Mesendoderm (in vitro differentiated cells): ENCODE measurements around the gene PP2D1.

Source experiments
- DNase-seq: peaks from one replicate; pipeline ENCODE4 v3.0.0; 2013
- H2AK5ac ChIP-seq: 2 replicates; pipeline ENCODE4 v1.6.1; 2013; ENCODE audit warnings: low read length, inconsistent platforms
- H2BK120ac ChIP-seq: 2 replicates; pipeline ENCODE4 v1.6.1; 2013; ENCODE audit warnings: low read depth, mild to moderate bottlenecking, low read length, moderate library complexity, mixed read lengths
- H2BK15ac ChIP-seq: replicated peaks from 2 replicates; pipeline ENCODE4 v1.6.1; 2013; ENCODE audit warnings: low read depth, mild to moderate bottlenecking, moderate library complexity
- H2BK5ac ChIP-seq: 2 replicates; pipeline ENCODE4 v1.6.1; 2013; ENCODE audit warnings: low read length, inconsistent platforms
- H3K18ac ChIP-seq: 2 replicates; pipeline ENCODE4 v1.6.1; 2013; ENCODE audit warnings: mild to moderate bottlenecking, low read length, mixed read lengths
- H3K23ac ChIP-seq: one replicate; pipeline ENCODE4 v1.6.1; 2013; ENCODE audit warnings: low read length
- H3K27ac ChIP-seq: 2 replicates; pipeline ENCODE4 v1.5.1; 2013; ENCODE audit warnings: low read depth, mild to moderate bottlenecking, inconsistent platforms, low read length, moderate library complexity
- H3K27me3 ChIP-seq: 2 replicates; pipeline ENCODE4 v1.6.1; 2013; ENCODE audit warnings: low read length, control low read depth, mild to moderate bottlenecking, inconsistent platforms; ENCODE audit not compliant: insufficient read depth, poor library complexity
- H3K36me3 ChIP-seq: 2 replicates; pipeline ENCODE4 v1.6.1; 2013; ENCODE audit warnings: low read length, inconsistent platforms; ENCODE audit not compliant: control insufficient read depth, insufficient read depth
- H3K4ac ChIP-seq: one replicate; pipeline ENCODE4 v1.6.1; 2013; ENCODE audit warnings: low read depth, mild to moderate bottlenecking, low read length, moderate library complexity
- H3K4me1 ChIP-seq: 2 replicates; pipeline ENCODE4 v1.6.1; 2013; ENCODE audit warnings: low read depth, low read length, inconsistent platforms; ENCODE audit not compliant: control insufficient read depth
- H3K4me2 ChIP-seq: 2 replicates; pipeline ENCODE4 v1.6.1; 2013; ENCODE audit warnings: low read length
- H3K4me3 ChIP-seq: 2 replicates; pipeline ENCODE4 v1.5.1; 2013; ENCODE audit warnings: mild to moderate bottlenecking, low read length
- H3K56ac ChIP-seq: one replicate; pipeline ENCODE4 v1.6.1; 2013; ENCODE audit warnings: low read length
- H3K79me1 ChIP-seq: 2 replicates; pipeline ENCODE4 v1.6.1; 2013; ENCODE audit warnings: low read length, inconsistent platforms
- H3K79me2 ChIP-seq: 2 replicates; pipeline ENCODE4 v1.6.1; 2013; ENCODE audit warnings: mild to moderate bottlenecking, low read length; ENCODE audit not compliant: control insufficient read depth, insufficient read depth
- H3K9ac ChIP-seq: 2 replicates; pipeline ENCODE4 v1.6.1; 2013; ENCODE audit warnings: low read length, inconsistent platforms
- H4K5ac ChIP-seq: one replicate; pipeline ENCODE4 v1.6.1; 2013; ENCODE audit warnings: low read length
- H4K8ac ChIP-seq: one replicate; pipeline ENCODE4 v1.6.1; 2013; ENCODE audit warnings: low read depth, mild to moderate bottlenecking, control low read depth, low read length, moderate library complexity
- WGBS: extraction: QIAGEN DNeasy Blood & Tissue Kit; methylation state at CpG from one replicate; pipeline ENCODE4 v1.1.7; 2013; ENCODE audit warnings: low lambda C conversion rate, missing lambda C conversion rate; ENCODE audit not compliant: insufficient coverage; ENCODE audit errors: extremely low coverage; 5-methylcytosine and 5-hydroxymethylcytosine counted together

Gene PP2D1

GRCh38 chr3:20055842-20056241 lies 43.8 kb upstream of the PP2D1 start:
- no peak overlapping the region for H4K5ac ChIP-seq
- no peaks in the 10 kb centered on the region for H3K27me3 ChIP-seq
- H3K4me3 ChIP-seq, result no peak overlapping the region
- H3K4me1 ChIP-seq, result no peaks in the 10 kb centered on the region
- no peak overlapping the region for H2BK5ac ChIP-seq
- H2BK120ac ChIP-seq, result no peak overlapping the region
- H3K23ac ChIP-seq, result no peak overlapping the region
- no peaks in the 10 kb centered on the region for H3K36me3 ChIP-seq
- no peak overlapping the region for H3K56ac ChIP-seq
- H2BK15ac ChIP-seq, result no peak overlapping the region
- no peak overlapping the region for H2AK5ac ChIP-seq
- H3K79me2 ChIP-seq, result no peaks in the 10 kb centered on the region
- H3K4me2 ChIP-seq, result no peak overlapping the region
- no peak overlapping the region for H3K18ac ChIP-seq
- H4K8ac ChIP-seq, result no peak overlapping the region
- no peaks in the 10 kb centered on the region for H3K79me1 ChIP-seq
- H3K27ac ChIP-seq, result no peak overlapping the region
- H3K9ac ChIP-seq, result no peak overlapping the region
- WGBS, result no CpG with 5 or more reads among the region's 3 CpGs
- no peak overlapping the region for H3K4ac ChIP-seq
- no peak for DNase-seq

- no peak overlapping the region for H3K56ac ChIP-seq
- no peak overlapping the region for H3K9ac ChIP-seq
Measured at GRCh38 chr3:20055020-20055775, 43.1 kb upstream of the PP2D1 start.

GRCh38 chr3:20054549-20054987 lies 42.5 kb upstream of the PP2D1 start:
- Histone ChIP-seq H3K4ac (no peak overlapping the region), H2BK5ac (no peak overlapping the region), H2AK5ac (no peak overlapping the region), H3K36me3 (no peaks in the 10 kb centered on the region), H3K79me2 (no peaks in the 10 kb centered on the region), H2BK15ac (no peak overlapping the region), H3K4me1 (no peaks in the 10 kb centered on the region), H3K9ac (no peak overlapping the region), H3K56ac (no peak overlapping the region), H3K79me1 (no peaks in the 10 kb centered on the region), H2BK120ac (no peak overlapping the region), H3K27me3 (no peaks in the 10 kb centered on the region), H3K18ac (no peak overlapping the region), H3K4me2 (no peak overlapping the region), H4K5ac (no peak overlapping the region), H3K23ac (no peak overlapping the region), H4K8ac (no peak overlapping the region), H3K27ac (no peak overlapping the region), H3K4me3 (no peak overlapping the region)
- WGBS, result no CpG with 5 or more reads among the region's 4 CpGs
- no peak for DNase-seq

More at GRCh38 chr3:20055020-20055775, 43.1 kb upstream of the PP2D1 start:
- H3K18ac ChIP-seq, result no peak overlapping the region
- DNase-seq, result no peak
- H3K4me3 ChIP-seq, result no peak overlapping the region
- no peak overlapping the region for H3K23ac ChIP-seq
- no CpG with 5 or more reads among the region's 10 CpGs for WGBS
- no peak overlapping the region for H2AK5ac ChIP-seq
- no peak overlapping the region for H3K4me2 ChIP-seq
- no peaks in the 10 kb centered on the region for H3K4me1 ChIP-seq
- no peak overlapping the region for H3K27ac ChIP-seq
- no peaks in the 10 kb centered on the region for H3K79me1 ChIP-seq
- H4K8ac ChIP-seq, result no peak overlapping the region
- no peak overlapping the region for H2BK5ac ChIP-seq
- H4K5ac ChIP-seq, result no peak overlapping the region
- H3K36me3 ChIP-seq, result no peaks in the 10 kb centered on the region
- H2BK120ac ChIP-seq, result no peak overlapping the region
- H3K79me2 ChIP-seq, result no peaks in the 10 kb centered on the region
- no peak overlapping the region for H3K4ac ChIP-seq
- H3K27me3 ChIP-seq, result no peaks in the 10 kb centered on the region
- no peak overlapping the region for H2BK15ac ChIP-seq

GRCh38 chr3:20052851-20053250 lies 40.8 kb upstream of the PP2D1 start:
- no peak overlapping the region for H3K4me2 ChIP-seq
- H3K36me3 ChIP-seq, result no peaks in the 10 kb centered on the region
- no peak overlapping the region for H3K18ac ChIP-seq
- H3K4ac ChIP-seq, result no peak overlapping the region
- DNase-seq, result no peak
- no peaks in the 10 kb centered on the region for H3K4me1 ChIP-seq
- no peak overlapping the region for H3K9ac ChIP-seq
- no peaks in the 10 kb centered on the region for H3K79me1 ChIP-seq
- no peak overlapping the region for H2BK120ac ChIP-seq
- H2BK5ac ChIP-seq, result no peak overlapping the region
- H3K27ac ChIP-seq, result no peak overlapping the region
- no peak overlapping the region for H4K8ac ChIP-seq
- H3K27me3 ChIP-seq, result no peaks in the 10 kb centered on the region
- H3K56ac ChIP-seq, result no peak overlapping the region
- H4K5ac ChIP-seq, result no peak overlapping the region
- H3K4me3 ChIP-seq, result no peak overlapping the region
- H2AK5ac ChIP-seq, result no peak overlapping the region
- no peaks in the 10 kb centered on the region for H3K79me2 ChIP-seq
- H2BK15ac ChIP-seq, result no peak overlapping the region
- no CpG with 5 or more reads among the region's 7 CpGs for WGBS
- no peak overlapping the region for H3K23ac ChIP-seq

- no peak overlapping the region for H3K18ac ChIP-seq
- no peak overlapping the region for H3K56ac ChIP-seq
- H4K5ac ChIP-seq, result no peak overlapping the region
- no peak overlapping the region for H2BK5ac ChIP-seq
- no peak for DNase-seq
- H3K4me2 ChIP-seq, result no peak overlapping the region
- H2BK15ac ChIP-seq, result no peak overlapping the region
- no peaks in the 10 kb centered on the region for H3K27me3 ChIP-seq
- H3K36me3 ChIP-seq, result no peaks in the 10 kb centered on the region
- no peaks in the 10 kb centered on the region for H3K79me2 ChIP-seq
- H3K4me1 ChIP-seq, result no peaks in the 10 kb centered on the region
- H3K9ac ChIP-seq, result no peak overlapping the region
- H3K23ac ChIP-seq, result no peak overlapping the region
- no peak overlapping the region for H2AK5ac ChIP-seq
- no peak overlapping the region for H3K4me3 ChIP-seq
- no peak overlapping the region for H4K8ac ChIP-seq
- H3K4ac ChIP-seq, result no peak overlapping the region
- WGBS, result no CpG with 5 or more reads among the region's 4 CpGs
- no peaks in the 10 kb centered on the region for H3K79me1 ChIP-seq
- no peak overlapping the region for H2BK120ac ChIP-seq
- H3K27ac ChIP-seq, result no peak overlapping the region
Measured at GRCh38 chr3:20051123-20051806, 39.2 kb upstream of the PP2D1 start.
